HepG2 (cell line): Measurements from ENCODE around the gene IGSF21. TPM values are rescaled to one million over a fixed set of nuclear protein-coding genes. Genes with fewer than 3 reads are reported as not detected.

Experiments
- ATAC-seq: fragments of 200-7000 bp; cut with Tn5 transposase; 3 replicates; pipeline ENCODE4 v1.9.1; 2020; ENCODE audit warnings: mild to moderate bottlenecking, moderate library complexity
- BruUV-seq: library from RNA; stranded (reverse); fragments of 400-500 nt; replicated peaks from 2 replicates; lab custom pipeline; 2021; lab: Mats Ljungman, UMichigan
- CTCF ChIA-PET: fragments of 300-600 bp; formaldehyde crosslinking; extraction: SDS; loops from one replicate; lab custom pipeline; 2021; ENCODE audit warnings: low total read pairs, inconsistent platforms, low intra/inter-chr PET ratio; lab: Yijun Ruan, JAX
- POLR2A ChIA-PET: fragments of 350-600 bp; sonication (Branson Sonifier 250); formaldehyde crosslinking; loops from one replicate; lab custom pipeline; 2020; ENCODE audit warnings: antibody characterized with exemption, inconsistent platforms; lab: Yijun Ruan, JAX
- DNase-seq: peaks from one replicate; pipeline ENCODE4 v3.0.0-alpha.2; 2015; ENCODE audit warnings: low spot score
- FAIRE-seq: peaks from 3 replicates; lab custom pipeline; 2011; peaks lifted over from hg19 to GRCh38; lab: Jason Lieb, UNC
- H2AFZ ChIP-seq: one replicate; pipeline ENCODE4 v1.6.1; 2011; ENCODE audit warnings: low read length, inconsistent platforms
- H3K27ac ChIP-seq: fragments of 300-600 bp; 3 replicates; pipeline ENCODE4 v1.8.0; 2011; ENCODE audit warnings: mixed run types, mild to moderate bottlenecking, mixed read lengths, low read length, inconsistent platforms; ENCODE audit not compliant: insufficient read depth; ENCODE audit errors: extremely low read length
- H3K27me3 ChIP-seq, 2 experiments: fragments of 200-600 bp in 1 of 2; 2 replicates in 1 of 2; 3 replicates in 1 of 2; pipeline versions ENCODE4 v1.6.0 to v1.8.0; 2011; ENCODE audit warnings: low read length in 2 of 2, mild to moderate bottlenecking in 2 of 2, moderate library complexity in 2 of 2, inconsistent platforms in 1 of 2; ENCODE audit not compliant: insufficient read depth in 2 of 2, control insufficient read depth in 1 of 2
- H3K36me3 ChIP-seq, 2 experiments: fragments of 200-600 bp in 1 of 2; replicated peaks in 1 of 2; 2 replicates in 1 of 2; 3 replicates in 1 of 2; pipeline versions ENCODE4 v1.5.1 to v1.8.0; 2011; ENCODE audit warnings: low read length in 2 of 2, inconsistent platforms in 1 of 2; ENCODE audit not compliant: insufficient read depth in 2 of 2, control insufficient read depth in 1 of 2
- H3K4me1 ChIP-seq: 2 replicates; pipeline ENCODE4 v1.5.1; 2012; ENCODE audit warnings: low read length, inconsistent platforms; ENCODE audit not compliant: insufficient read depth
- H3K4me2 ChIP-seq: 2 replicates; pipeline ENCODE4 v1.6.0; 2011; ENCODE audit warnings: low read depth, low read length, inconsistent platforms
- H3K4me3 ChIP-seq, 3 experiments: fragments of 200-600 bp in 1 of 3; sonication (generic), shearing (Covaris generic) in 1 of 3; replicated peaks in 1 of 3; 2 replicates each; pipeline ENCODE4 v1.5.1; 2011 to 2016; ENCODE audit warnings: low read length in 3 of 3, inconsistent platforms in 2 of 3, low read depth in 2 of 3, mild to moderate bottlenecking in 2 of 3, control low read depth in 1 of 3, mixed read lengths in 1 of 3; ENCODE audit not compliant: insufficient read depth in 1 of 3
- H3K79me2 ChIP-seq: one replicate; pipeline ENCODE4 v1.6.1; 2011; ENCODE audit warnings: low read length, inconsistent platforms; ENCODE audit not compliant: insufficient read depth
- H3K9ac ChIP-seq: 2 replicates; pipeline ENCODE4 v1.6.0; 2011; ENCODE audit warnings: mild to moderate bottlenecking, low read depth, low read length, inconsistent platforms; ENCODE audit not compliant: insufficient read depth
- H3K9me3 ChIP-seq: 2 replicates; pipeline ENCODE4 v1.5.1; 2012; ENCODE audit warnings: mild to moderate bottlenecking, low read length
- H4K20me1 ChIP-seq: 2 replicates; pipeline ENCODE4 v1.6.0; 2011; ENCODE audit warnings: inconsistent platforms, mild to moderate bottlenecking, low read length, moderate library complexity; ENCODE audit not compliant: insufficient read depth
- FOXP1 ChIP-seq, 2 experiments: fragments of 450-650 bp in 1 of 2; IDR thresholded peaks; 2 replicates each; pipeline ENCODE4 v1.6.1; 2017 to 2018; ENCODE audit warnings: antibody characterized with exemption in 1 of 2
- HOXD1 ChIP-seq: sonication (generic); formaldehyde crosslinking; IDR thresholded peaks from 2 replicates; pipeline ENCODE4 v1.5.0; 2020; ENCODE audit warnings: missing genetic modification reagents
- ISL2 ChIP-seq: sonication (generic); formaldehyde crosslinking; IDR thresholded peaks from 2 replicates; pipeline ENCODE4 v1.5.0; 2020; ENCODE audit warnings: missing genetic modification reagents
- MIER3 ChIP-seq: IDR thresholded peaks from 2 replicates; pipeline ENCODE4 v1.6.1; 2016; ENCODE audit warnings: missing compliant biosample characterization, borderline replicate concordance
- SRF ChIP-seq: IDR thresholded peaks from 2 replicates; pipeline ENCODE4 v1.6.1; 2011; ENCODE audit warnings: mild to moderate bottlenecking, low read depth, low read length, moderate library complexity
- STAT5B ChIP-seq: sonication (generic); formaldehyde crosslinking; IDR thresholded peaks from 2 replicates; pipeline ENCODE4 v1.4.0; 2020; ENCODE audit warnings: missing genetic modification reagents
- TERF1 ChIP-seq: sonication (generic); formaldehyde crosslinking; IDR thresholded peaks from 2 replicates; pipeline ENCODE4 v1.8.0; 2022; ENCODE audit warnings: mild to moderate bottlenecking, missing genetic modification reagents, moderate library complexity
- THAP11 ChIP-seq: IDR thresholded peaks from 2 replicates; pipeline ENCODE4 v1.6.1; 2016; ENCODE audit warnings: missing biosample characterization, missing genetic modification reagents
- ZNF260 ChIP-seq: sonication (generic); formaldehyde crosslinking; IDR thresholded peaks from 2 replicates; pipeline ENCODE4 v1.4.0; 2020; ENCODE audit warnings: missing genetic modification reagents, low read depth, mild to moderate bottlenecking, borderline replicate concordance
- ZNF839 ChIP-seq: sonication (generic); formaldehyde crosslinking; IDR thresholded peaks from 2 replicates; pipeline ENCODE4 v1.4.0; 2020; ENCODE audit warnings: missing genetic modification reagents, mild to moderate bottlenecking, borderline replicate concordance
- in situ Hi-C: cut with HindIII; loops from 2 replicates; pipeline ENCODE4 v1.10.0; 2017; ENCODE audit warnings: low pct_unique_long_range_greater_than_20kb; ENCODE audit not compliant: extremely low pct_ligation_motif_present
- intact Hi-C: fragments of 100-400 bp; cut with micrococcal nuclease; formaldehyde crosslinking; loops from one replicate; pipeline ENCODE4 v1.10.0; 2022; ENCODE audit not compliant: unreplicated experiment
- polyA plus RNA-seq, 8 experiments: library from polyadenylated mRNA; depleted of rRNA in 3 of 8; stranded (reverse) in 7 of 8; unstranded in 1 of 8; fragments of >200 nt; fragmentation: Illumina TruSeq in 4 of 8; extraction: Trizol in 4 of 8; gene quantifications; 2 replicates each; pipeline versions ENCODE4 v1.2.1 to v1.2.3, GENCODE V29; 2011 to 2016; ENCODE audit warnings: low read depth in 4 of 8, missing spikeins in 1 of 8, mixed read lengths in 1 of 8; ENCODE audit not compliant: insufficient read depth in 1 of 8
- total RNA-seq, 5 experiments: library from RNA; depleted of rRNA; stranded (reverse); fragments of >200 nt; fragmentation: Illumina TruSeq; extraction: Trizol; gene quantifications; 2 replicates each; pipeline ENCODE4 v1.2.3, GENCODE V29; 2016; ENCODE audit warnings: low read depth in 1 of 5
- TF ChIP-seq, protein P1 (sequence below): sonication (generic); formaldehyde crosslinking; IDR thresholded peaks from 2 replicates; pipeline ENCODE4 v1.8.1; 2022; ENCODE audit warnings: low read depth, mild to moderate bottlenecking, missing genetic modification reagents

Gene IGSF21
- total and polyA plus RNA-seq, 2 of the 13 experiments (the other 11 are each of a cell fraction or from before 2014, with no cell fraction given) = not detected

- TF ChIP-seq, protein P1, sequence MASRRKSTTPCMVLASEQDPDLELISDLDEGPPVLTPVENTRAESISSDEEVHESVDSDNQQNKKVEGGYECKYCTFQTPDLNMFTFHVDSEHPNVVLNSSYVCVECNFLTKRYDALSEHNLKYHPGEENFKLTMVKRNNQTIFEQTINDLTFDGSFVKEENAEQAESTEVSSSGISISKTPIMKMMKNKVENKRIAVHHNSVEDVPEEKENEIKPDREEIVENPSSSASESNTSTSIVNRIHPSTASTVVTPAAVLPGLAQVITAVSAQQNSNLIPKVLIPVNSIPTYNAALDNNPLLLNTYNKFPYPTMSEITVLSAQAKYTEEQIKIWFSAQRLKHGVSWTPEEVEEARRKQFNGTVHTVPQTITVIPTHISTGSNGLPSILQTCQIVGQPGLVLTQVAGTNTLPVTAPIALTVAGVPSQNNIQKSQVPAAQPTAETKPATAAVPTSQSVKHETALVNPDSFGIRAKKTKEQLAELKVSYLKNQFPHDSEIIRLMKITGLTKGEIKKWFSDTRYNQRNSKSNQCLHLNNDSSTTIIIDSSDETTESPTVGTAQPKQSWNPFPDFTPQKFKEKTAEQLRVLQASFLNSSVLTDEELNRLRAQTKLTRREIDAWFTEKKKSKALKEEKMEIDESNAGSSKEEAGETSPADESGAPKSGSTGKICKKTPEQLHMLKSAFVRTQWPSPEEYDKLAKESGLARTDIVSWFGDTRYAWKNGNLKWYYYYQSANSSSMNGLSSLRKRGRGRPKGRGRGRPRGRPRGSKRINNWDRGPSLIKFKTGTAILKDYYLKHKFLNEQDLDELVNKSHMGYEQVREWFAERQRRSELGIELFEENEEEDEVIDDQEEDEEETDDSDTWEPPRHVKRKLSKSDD (CRISPR knock-in tag) = 0 out of 2 replicates have a peak, but pooled peaks have one; percentile 41
- TF ChIP-seq MIER3 (CRISPR knock-in tag) (peak; percentile 26; the same call in 1 of the 2 replicates), HOXD1 (CRISPR knock-in tag) (no peak), SRF (no peak), FOXP1 (IDR thresholded peaks at IDR 0.05) (peak; percentile 72), FOXP1 (CRISPR knock-in tag; IDR thresholded peaks at IDR 0.05) (peak; percentile 95), ISL2 (CRISPR knock-in tag) (0 out of 2 replicates have a peak, but pooled peaks have one; percentile 17), ZNF839 (CRISPR knock-in tag) (no peak), STAT5B (no peak), TERF1 (CRISPR knock-in tag) (no peak)
- TF ChIP-seq, all 625 proteins: peak for 51
Measured at GRCh38 chr1:18316764-18317163, 209.2 kb downstream of the IGSF21 start (continued).

- H4K20me1 ChIP-seq = no peaks in the 10 kb centered on the region
- FAIRE-seq (no peak), DNase-seq (no peak), ATAC-seq (no peak)
- intact Hi-C loops = no loop called here
- H3K9ac ChIP-seq = no peak overlapping the region
- H3K4me2 ChIP-seq = no peak overlapping the region
- H3K36me3 ChIP-seq = no peaks in the 10 kb centered on the region
- H3K4me3 ChIP-seq = no peak overlapping the region
- TF ChIP-seq ZNF260 (CRISPR knock-in tag) (no peak), THAP11 (peak; percentile 40; the same call in 1 of the 2 replicates)
- H3K27ac ChIP-seq = no peak overlapping the region
- ChIA-PET CTCF (no interaction called here), POLR2A (no interaction called here)
- no TSS peak for BruUV-seq
- H3K27me3 ChIP-seq = no peaks in the 10 kb centered on the region
- H2AFZ ChIP-seq = no peak overlapping the region
- H3K4me1 ChIP-seq = peaks cover 52% of the 10 kb centered on the region
- in situ Hi-C loops = no loop called here
- no peaks in the 10 kb centered on the region for H3K79me2 ChIP-seq
- no peaks in the 10 kb centered on the region for H3K9me3 ChIP-seq
Measured at GRCh38 chr1:18319099-18319498, 211.5 kb downstream of the IGSF21 start.
